ENCODE results near the gene STK10.

GRCh38 chr5:172115541-172115982 is 72.5 kb downstream of the STK10 start:
- TF ChIP-seq CTCF (IDR thresholded peaks at IDR 0.05), result no peak
- TF ChIP-seq POLR2A (IDR thresholded peaks at IDR 0.05), result no peak
